Large intestine (tissue), 12 donors: ENCODE data around the gene CACNA1F. TPM values are rescaled to one million over a fixed set of nuclear protein-coding genes. Genes with fewer than 3 reads are reported as not detected.

ENCODE experiments used
- DNase-seq, 2 donors: peaks; one replicate each; pipeline versions ENCODE4 v3.0.0 to v3.0.0-alpha.2; 2013
- H3K27ac ChIP-seq: one replicate; pipeline ENCODE4 v1.5.1; 2013; ENCODE audit warnings: low read length
- H3K27me3 ChIP-seq: 2 replicates; pipeline ENCODE4 v1.6.1; 2013; ENCODE audit warnings: low read length; ENCODE audit not compliant: control insufficient read depth, insufficient read depth
- H3K36me3 ChIP-seq: 2 replicates; pipeline ENCODE4 v1.6.1; 2013; ENCODE audit warnings: low read length; ENCODE audit not compliant: control insufficient read depth, insufficient read depth
- H3K4me1 ChIP-seq: one replicate; pipeline ENCODE4 v1.6.1; 2013; ENCODE audit warnings: low read length; ENCODE audit not compliant: control insufficient read depth, insufficient read depth
- H3K4me3 ChIP-seq: one replicate; pipeline ENCODE4 v1.5.1; 2013; ENCODE audit warnings: low read length
- H3K9me3 ChIP-seq: one replicate; pipeline ENCODE4 v1.6.1; 2013; ENCODE audit warnings: mild to moderate bottlenecking, low read depth, low read length, moderate library complexity; ENCODE audit not compliant: control insufficient read depth
- WGBS: methylation state at CpG from one replicate; pipeline ENCODE4 v1.1.5; 2013; ENCODE audit warnings: low lambda C conversion rate; ENCODE audit not compliant: insufficient coverage; 5-methylcytosine and 5-hydroxymethylcytosine counted together
- long read RNA-seq, 11 donors: transcript quantifications; one replicate each; lab custom pipeline, GENCODE V29; 2026
- polyA plus RNA-seq: library from polyadenylated mRNA; unstranded; fragments of 120-200 nt; gene quantifications from one replicate; pipeline ENCODE4 v1.2.1, GENCODE V29; 2013

Gene CACNA1F
- 1.3 TPM for polyA plus RNA-seq
- long read RNA-seq, donor 1: 0 reads
- long read RNA-seq, donor 2: 0 reads
- long read RNA-seq, donor 3: 0 reads
- long read RNA-seq, donor 4: 0 reads
- long read RNA-seq, donor 5: 0 reads
- long read RNA-seq, donor 6: 0 reads
- long read RNA-seq, donor 7: 0 reads
- long read RNA-seq, donor 8: 0 reads
- long read RNA-seq, donor 9: 0 reads
- long read RNA-seq, donor 10, partial matches to known transcripts: 5 of 12 reads
- long read RNA-seq, donor 10, other reads (novel, unspliced or antisense): 7 of 12 reads
- long read RNA-seq, donor 11: 0 reads

GRCh38 chrX:49233176-49233575, at the start of gene CACNA1F:
TSS of gene CACNA1F (minus strand) at chrX:49233340. CDS start at chrX:49233309, 31 bp downstream.
- Histone ChIP-seq H3K9me3 (no peaks in the 10 kb centered on the region), H3K27me3 (no peaks in the 10 kb centered on the region), H3K27ac (no peak within 1 kb of the TSS), H3K4me1 (no peaks in the 10 kb centered on the region), H3K4me3 (no peak within 1 kb of the TSS), H3K36me3 (no peaks in the 10 kb centered on the region)
- DNase-seq: no peak
- WGBS: no CpG with 5 or more reads among the region's 9 CpGs

DNA sequence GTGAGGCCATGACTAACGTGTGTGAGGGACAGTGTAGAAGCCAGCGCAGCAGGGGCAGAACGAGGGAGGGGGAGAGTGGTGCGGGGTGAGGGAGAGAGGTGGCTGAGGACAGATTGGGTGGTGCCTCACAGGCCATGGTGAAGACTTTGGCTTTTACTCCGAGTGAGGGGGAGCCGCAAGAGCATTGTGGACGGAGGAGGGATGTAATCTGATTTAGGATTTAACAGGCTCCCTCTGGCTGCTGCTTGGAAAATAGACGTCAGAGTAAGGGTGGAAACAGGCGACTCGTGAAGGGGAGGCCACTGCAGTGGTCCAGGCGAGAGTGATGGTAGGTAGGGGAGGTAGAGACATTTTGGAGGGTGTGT, 49.5 kb upstream of the CACNA1F start:
- H3K4me3 ChIP-seq: no peak overlapping the region
- H3K27ac ChIP-seq: no peak overlapping the region
- H3K9me3 ChIP-seq: no peaks in the 10 kb centered on the region
- no CpG with 5 or more reads among the region's 11 CpGs for WGBS
- no peaks in the 10 kb centered on the region for H3K4me1 ChIP-seq
- peaks cover 2% of the 10 kb centered on the region for H3K36me3 ChIP-seq
- no peaks in the 10 kb centered on the region for H3K27me3 ChIP-seq
- peak in 1 of 2 donors; percentile 21 for DNase-seq

DNA sequence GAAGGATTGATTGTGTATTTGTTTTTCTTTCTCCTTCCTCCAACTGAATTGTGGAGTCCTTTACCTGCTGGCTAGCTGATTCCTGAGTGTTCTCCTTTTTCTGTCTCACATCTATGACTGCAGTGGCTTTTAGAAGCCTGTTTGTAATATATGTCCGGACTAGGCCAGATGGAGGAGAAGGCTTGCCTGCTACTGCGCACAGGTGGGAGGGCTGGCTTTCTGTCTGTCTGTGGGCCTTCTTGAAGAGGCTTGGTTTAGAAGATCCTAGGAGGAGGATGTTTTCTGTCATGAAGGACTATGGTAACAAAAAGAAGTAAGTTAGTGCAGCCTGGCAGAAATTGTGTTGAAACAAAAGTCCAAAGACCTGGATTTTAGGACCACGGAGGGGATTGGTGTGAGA, 44.9 kb upstream of the CACNA1F start:
- no peaks in the 10 kb centered on the region for H3K9me3 ChIP-seq
- no peak overlapping the region for H3K4me3 ChIP-seq
- H3K27me3 ChIP-seq: no peaks in the 10 kb centered on the region
- no peak overlapping the region for H3K27ac ChIP-seq
- H3K4me1 ChIP-seq: no peaks in the 10 kb centered on the region
- no peaks in the 10 kb centered on the region for H3K36me3 ChIP-seq
- no peak for DNase-seq
- WGBS: 100% methylated on average over 1 of the region's 3 CpGs

- no peak overlapping the region for H3K27ac ChIP-seq
- no CpG with 5 or more reads among the region's 3 CpGs for WGBS
- H3K9me3 ChIP-seq: no peaks in the 10 kb centered on the region
- DNase-seq: no peak
- no peaks in the 10 kb centered on the region for H3K27me3 ChIP-seq
- no peaks in the 10 kb centered on the region for H3K36me3 ChIP-seq
- no peaks in the 10 kb centered on the region for H3K4me1 ChIP-seq
- no peak overlapping the region for H3K4me3 ChIP-seq
These were observed 44.3 kb upstream of the CACNA1F start for GRCh38 chrX:49277535-49277830.

- H3K4me1 ChIP-seq: no peaks in the 10 kb centered on the region
- no peaks in the 10 kb centered on the region for H3K9me3 ChIP-seq
- no peaks in the 10 kb centered on the region for H3K36me3 ChIP-seq
- H3K27ac ChIP-seq: no peak overlapping the region
- WGBS: no CpG with 5 or more reads among the region's 19 CpGs
- no peak for DNase-seq
- H3K27me3 ChIP-seq: no peaks in the 10 kb centered on the region
- H3K4me3 ChIP-seq: no peak overlapping the region
These were observed 43.8 kb upstream of the CACNA1F start for GRCh38 chrX:49276671-49277534.

GRCh38 chrX:49276207-49276606, 43.1 kb upstream of the CACNA1F start:
- no peak for DNase-seq
- H3K27ac ChIP-seq: no peak overlapping the region
- H3K4me1 ChIP-seq: no peaks in the 10 kb centered on the region
- no CpG with 5 or more reads among the region's 1 CpG for whole genome bisulfite sequencing
- no peak overlapping the region for H3K4me3 ChIP-seq
- no peaks in the 10 kb centered on the region for H3K9me3 ChIP-seq
- H3K36me3 ChIP-seq: no peaks in the 10 kb centered on the region
- no peaks in the 10 kb centered on the region for H3K27me3 ChIP-seq

DNA sequence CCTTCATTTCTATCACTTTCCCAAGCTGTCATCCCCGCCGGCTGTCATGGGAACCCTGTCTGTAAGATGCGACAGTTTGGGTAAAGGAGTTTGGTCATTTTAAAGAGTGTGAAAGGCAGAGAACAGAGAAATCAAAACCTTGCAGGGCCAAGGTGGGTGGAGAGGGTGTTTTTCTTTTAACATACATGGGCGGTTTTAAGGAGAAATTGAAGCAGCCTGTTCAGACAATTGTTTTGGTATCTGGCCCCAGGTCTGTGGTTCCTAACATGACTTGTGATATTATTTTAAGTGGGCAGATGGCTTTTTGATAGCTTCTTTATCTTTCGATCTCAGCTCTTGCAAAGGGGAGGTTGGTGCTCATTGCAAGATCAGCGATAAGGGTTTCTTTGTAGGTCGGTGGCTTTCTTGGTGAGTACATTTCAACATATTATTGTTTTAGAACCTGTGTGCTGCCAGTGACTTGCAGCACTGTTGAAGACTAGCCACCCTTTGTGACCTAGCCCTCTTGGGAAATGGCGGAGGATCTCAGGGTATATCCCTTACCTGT, 40.1 kb upstream of the CACNA1F start:
- no peak for DNase-seq
- no peak overlapping the region for H3K27ac ChIP-seq
- H3K4me1 ChIP-seq: peaks cover 8% of the 10 kb centered on the region
- no CpG with 5 or more reads among the region's 8 CpGs for WGBS
- H3K27me3 ChIP-seq: no peaks in the 10 kb centered on the region
- no peaks in the 10 kb centered on the region for H3K36me3 ChIP-seq
- no peak overlapping the region for H3K4me3 ChIP-seq
- peaks cover 5% of the 10 kb centered on the region for H3K9me3 ChIP-seq

DNA sequence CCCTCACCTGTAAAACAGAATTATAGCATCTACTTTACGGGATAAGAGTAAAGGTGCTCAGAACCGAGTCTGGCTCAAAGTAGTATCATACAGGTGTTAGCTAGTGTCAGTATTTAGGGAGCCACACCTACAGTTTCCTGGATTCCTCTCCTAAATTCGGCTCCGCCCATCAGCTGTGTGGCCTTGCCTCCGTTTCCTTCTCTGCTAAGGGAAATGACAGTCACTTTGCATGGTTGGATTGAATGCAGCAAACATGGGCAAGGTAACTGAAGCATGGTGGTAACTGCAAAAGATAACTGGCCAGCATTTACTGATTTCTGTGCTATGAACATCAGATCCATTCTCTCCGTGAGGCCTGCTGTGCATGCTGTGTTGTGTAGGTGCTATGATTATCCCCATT, 39.3 kb upstream of the CACNA1F start:
- Histone ChIP-seq H3K27me3 (no peaks in the 10 kb centered on the region), H3K9me3 (peaks cover 5% of the 10 kb centered on the region), H3K27ac (no peak overlapping the region), H3K4me1 (peaks cover 10% of the 10 kb centered on the region), H3K4me3 (no peak overlapping the region), H3K36me3 (no peaks in the 10 kb centered on the region)
- DNase-seq: no peak
- WGBS: no CpG with 5 or more reads among the region's 6 CpGs

DNA sequence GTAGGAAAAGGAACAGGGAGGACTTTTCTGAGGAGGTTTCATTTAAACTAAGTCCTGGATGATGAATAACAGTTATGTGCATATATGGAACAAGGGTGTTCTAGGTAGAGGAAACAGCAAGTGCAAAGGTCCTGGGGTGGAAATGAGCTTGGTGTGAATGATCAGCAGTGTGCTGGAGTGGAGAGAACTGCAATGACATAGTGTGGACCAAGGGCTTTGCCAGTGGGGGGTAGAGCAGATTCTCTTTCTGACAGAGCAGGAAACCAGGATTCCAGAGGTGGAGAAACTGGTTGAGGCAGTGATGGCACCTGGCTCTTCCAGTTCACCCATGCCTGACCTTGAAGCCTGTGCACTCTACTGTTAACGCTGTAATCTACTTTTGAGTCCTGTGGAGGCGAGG, 38.2 kb upstream of the CACNA1F start:
- Histone ChIP-seq H3K4me1 (peaks cover 17% of the 10 kb centered on the region), H3K4me3 (no peak overlapping the region), H3K36me3 (no peaks in the 10 kb centered on the region), H3K9me3 (peaks cover 5% of the 10 kb centered on the region), H3K27ac (no peak overlapping the region), H3K27me3 (no peaks in the 10 kb centered on the region)
- no peak for DNase-seq
- WGBS: no CpG with 5 or more reads among the region's 2 CpGs

DNA sequence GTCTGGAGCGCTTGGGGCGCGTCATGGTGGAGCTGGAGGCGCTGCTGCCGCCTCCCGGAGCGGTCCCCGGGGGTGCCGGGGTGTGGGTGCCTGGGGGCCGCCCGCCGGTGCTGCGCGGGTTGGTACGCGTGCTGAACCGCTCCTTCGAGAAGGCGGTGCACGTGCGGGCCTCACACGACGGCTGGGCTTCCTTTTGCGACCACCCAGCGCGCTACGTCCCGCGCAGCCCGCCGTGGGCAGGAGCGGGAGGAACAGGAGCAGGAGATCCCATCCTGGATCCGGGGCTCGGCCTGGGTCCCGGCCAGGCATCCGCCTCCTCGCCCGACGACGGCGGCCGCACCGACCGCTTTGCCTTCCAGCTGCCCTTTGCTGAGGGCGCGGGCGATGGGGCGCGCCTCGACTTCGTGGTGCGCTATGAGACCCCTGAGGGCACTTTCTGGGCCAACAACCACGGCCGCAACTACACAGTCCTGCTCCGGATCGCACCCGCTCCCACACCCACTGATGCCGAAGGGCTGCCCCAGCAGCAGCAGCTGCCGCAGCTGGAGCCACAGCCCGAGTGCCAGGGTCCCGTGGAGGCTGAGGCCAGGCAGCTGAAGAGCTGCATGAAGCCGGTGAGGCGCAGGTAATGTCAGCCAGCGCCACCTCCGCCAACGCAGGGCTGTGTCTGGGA, 37.2 kb upstream of the CACNA1F start:
- Histone ChIP-seq H3K4me3 (peak overlapping the region; percentile 58), H3K9me3 (peaks cover 5% of the 10 kb centered on the region), H3K4me1 (peaks cover 17% of the 10 kb centered on the region), H3K27me3 (no peaks in the 10 kb centered on the region), H3K27ac (peak overlapping the region; percentile 75), H3K36me3 (no peaks in the 10 kb centered on the region)
- no CpG with 5 or more reads among the region's 66 CpGs for WGBS
- no peak for DNase-seq
